Mesodermal cell (in vitro differentiated cells): ENCODE results near the gene TSPOAP1. TPM values are rescaled to one million over a fixed set of nuclear protein-coding genes. Genes with fewer than 3 reads are reported as not detected.

Experiments
- H3K27ac ChIP-seq: 2 replicates; pipeline ENCODE4 v1.7.0; 2013; ENCODE audit warnings: mild to moderate bottlenecking, low read depth, low read length, moderate library complexity; ENCODE audit not compliant: severe bottlenecking
- H3K36me3 ChIP-seq: 2 replicates; pipeline ENCODE4 v1.7.1; 2013; ENCODE audit warnings: mild to moderate bottlenecking, low read length, moderate library complexity; ENCODE audit not compliant: control insufficient read depth, insufficient read depth
- H3K4me1 ChIP-seq: one replicate; pipeline ENCODE4 v1.7.1; 2013; ENCODE audit warnings: mild to moderate bottlenecking, low read length; ENCODE audit not compliant: insufficient read depth, control insufficient read depth, poor library complexity, severe bottlenecking
- H3K4me3 ChIP-seq: 2 replicates; pipeline ENCODE4 v1.7.0; 2013; ENCODE audit warnings: low read length, control low read depth, mild to moderate bottlenecking; ENCODE audit not compliant: insufficient read depth, poor library complexity, severe bottlenecking; ENCODE audit errors: extremely low read depth
- H3K9me3 ChIP-seq: 2 replicates; pipeline ENCODE4 v1.7.1; 2013; ENCODE audit warnings: mild to moderate bottlenecking, low read length, moderate library complexity; ENCODE audit not compliant: control insufficient read depth
- WGBS, 2 experiments: methylation state at CpG; one replicate each; pipeline ENCODE4 v1.1.5; 2013; ENCODE audit warnings: missing lambda C conversion rate in 2 of 2; ENCODE audit not compliant: insufficient coverage in 2 of 2; 5-methylcytosine and 5-hydroxymethylcytosine counted together
- polyA plus RNA-seq, 2 experiments: library from polyadenylated mRNA; stranded (reverse); fragments of 50-300 nt; gene quantifications; one replicate each; pipeline ENCODE4 v1.2.3, GENCODE V29; 2013

The TSPOAP1 gene
- 13.3 TPM for polyA plus RNA-seq (2013, experiment 1 of 2)
- polyA plus RNA-seq (2013, experiment 2 of 2), result 9.2 TPM

- WGBS, 2 experiments, result 72 to 74% methylated on average over 15 to 17 of the region's 23 CpGs
- no peaks in the 10 kb centered on the region for H3K9me3 ChIP-seq
- no peak within 1 kb of the TSS for H3K27ac ChIP-seq
- no peak within 1 kb of the TSS for H3K4me3 ChIP-seq
- peaks cover 7% of the 10 kb centered on the region for H3K4me1 ChIP-seq
- H3K36me3 ChIP-seq, result no peaks in the 10 kb centered on the region
Measured at GRCh38 chr17:58328195-58329034, at the start of gene TSPOAP1. Gene TSPOAP1, minus strand, starts transcription at chr17:58328795. Its CDS starts 875 bp downstream, at chr17:58327920.

GRCh38 chr17:58377661-58378060, 49.1 kb upstream of the TSPOAP1 start:
- Histone ChIP-seq H3K27ac (no peak overlapping the region), H3K4me1 (peaks cover 33% of the 10 kb centered on the region), H3K9me3 (no peaks in the 10 kb centered on the region), H3K4me3 (no peak overlapping the region), H3K36me3 (no peaks in the 10 kb centered on the region)
- WGBS, 2 experiments, result 94 to 100% methylated on average over 3 to 4 of the region's 5 CpGs

- Histone ChIP-seq H3K9me3 (no peaks in the 10 kb centered on the region), H3K27ac (peak overlapping the region; percentile 24), H3K4me1 (peaks cover 32% of the 10 kb centered on the region), H3K36me3 (no peaks in the 10 kb centered on the region), H3K4me3 (no peak overlapping the region)
- WGBS, 2 experiments, result 71 to 89% methylated on average over 1 to 2 of the region's 3 CpGs
Measured at GRCh38 chr17:58377093-58377601, 48.6 kb upstream of the TSPOAP1 start.

- peaks cover 29% of the 10 kb centered on the region for H3K4me1 ChIP-seq
- H3K27ac ChIP-seq, result no peak overlapping the region
- no peaks in the 10 kb centered on the region for H3K9me3 ChIP-seq
- H3K36me3 ChIP-seq, result no peaks in the 10 kb centered on the region
- H3K4me3 ChIP-seq, result no peak overlapping the region
- 90 to 100% methylated on average over 1 of the region's 4 CpGs for WGBS, 2 experiments
Measured at GRCh38 chr17:58376472-58377000, 47.9 kb upstream of the TSPOAP1 start.

GRCh38 chr17:58375811-58376210, 47.2 kb upstream of the TSPOAP1 start:
- H3K9me3 ChIP-seq, result no peaks in the 10 kb centered on the region
- no peak overlapping the region for H3K4me3 ChIP-seq
- H3K4me1 ChIP-seq, result peaks cover 29% of the 10 kb centered on the region
- H3K27ac ChIP-seq, result peak overlapping the region; percentile 17
- no peaks in the 10 kb centered on the region for H3K36me3 ChIP-seq
- 38 to 55% methylated on average over 2 of the region's 2 CpGs for WGBS, 2 experiments

GRCh38 chr17:58375256-58375655, 46.7 kb upstream of the TSPOAP1 start:
- WGBS, 2 experiments, result 96 to 100% methylated on average over 2 to 4 of the region's 5 CpGs
- H3K4me1 ChIP-seq, result peaks cover 29% of the 10 kb centered on the region
- H3K4me3 ChIP-seq, result no peak overlapping the region
- H3K36me3 ChIP-seq, result no peaks in the 10 kb centered on the region
- H3K9me3 ChIP-seq, result no peaks in the 10 kb centered on the region
- no peak overlapping the region for H3K27ac ChIP-seq

GRCh38 chr17:58373923-58374322, 45.3 kb upstream of the TSPOAP1 start:
- Histone ChIP-seq H3K4me1 (peaks cover 22% of the 10 kb centered on the region), H3K4me3 (no peak overlapping the region), H3K27ac (no peak overlapping the region), H3K9me3 (no peaks in the 10 kb centered on the region), H3K36me3 (no peaks in the 10 kb centered on the region)
- 83% methylated on average over 1 of the region's 1 CpG; no CpG with 5 or more reads in 1 of the 2 experiments for WGBS, 2 experiments

- WGBS, 2 experiments, result 88 to 92% methylated on average over 2 to 4 of the region's 5 CpGs
- Histone ChIP-seq H3K4me1 (peaks cover 18% of the 10 kb centered on the region), H3K4me3 (no peak overlapping the region), H3K27ac (no peak overlapping the region), H3K36me3 (no peaks in the 10 kb centered on the region), H3K9me3 (no peaks in the 10 kb centered on the region)
Measured at GRCh38 chr17:58373003-58373402, 44.4 kb upstream of the TSPOAP1 start.

- Histone ChIP-seq H3K27ac (no peak overlapping the region), H3K4me1 (peaks cover 8% of the 10 kb centered on the region), H3K4me3 (no peak overlapping the region), H3K36me3 (no peaks in the 10 kb centered on the region), H3K9me3 (no peaks in the 10 kb centered on the region)
- WGBS, 2 experiments, result 88 to 90% methylated on average over 4 to 6 of the region's 6 CpGs
Measured at GRCh38 chr17:58371300-58371950, 42.8 kb upstream of the TSPOAP1 start.

- Histone ChIP-seq H3K36me3 (no peaks in the 10 kb centered on the region), H3K27ac (no peak overlapping the region), H3K4me1 (peaks cover 8% of the 10 kb centered on the region), H3K4me3 (no peak overlapping the region), H3K9me3 (no peaks in the 10 kb centered on the region)
- 91 to 94% methylated on average over 8 of the region's 9 CpGs for WGBS, 2 experiments
Measured at GRCh38 chr17:58370716-58371115, 42.1 kb upstream of the TSPOAP1 start.
